Ovary (tissue), 9 donors: ENCODE measurements around the gene IFRD2. TPM values are rescaled to one million over a fixed set of nuclear protein-coding genes. Genes with fewer than 3 reads are reported as not detected.

Source experiments
- DNase-seq, 5 donors: peaks; one replicate each; pipeline ENCODE4 v3.0.0-alpha.2; 2019 to 2020
- H3K27ac ChIP-seq, 2 donors: fragments of 200-600 bp; one replicate each; pipeline versions ENCODE4 v1.5.1 to v1.8.0; 2019 to 2022
- H3K27me3 ChIP-seq: fragments of 200-600 bp; one replicate; pipeline ENCODE4 v1.8.0; 2022
- H3K36me3 ChIP-seq: fragments of 200-600 bp; sonication (generic); one replicate; pipeline ENCODE4 v1.5.1; 2019
- H3K4me1 ChIP-seq: one replicate; pipeline ENCODE4 v1.8.1; 2013; ENCODE audit warnings: mild to moderate bottlenecking, moderate library complexity; ENCODE audit not compliant: insufficient read depth
- H3K4me3 ChIP-seq: fragments of 200-600 bp; sonication (generic); one replicate; pipeline ENCODE4 v1.5.1; 2017
- H3K9me3 ChIP-seq, 2 donors: fragments of 200-600 bp in 1 of 2; sonication (generic) in 1 of 2; one replicate each; pipeline versions ENCODE4 v1.5.1 to v1.8.1; 2013 to 2019; ENCODE audit warnings: mild to moderate bottlenecking in 1 of 2, moderate library complexity in 1 of 2
- EP300 ChIP-seq: sonication (generic); formaldehyde crosslinking; IDR thresholded peaks from one replicate; pipeline ENCODE4 v1.6.1; 2017; ENCODE audit warnings: antibody characterized with exemption
- POLR2A ChIP-seq: fragments of 450-650 bp; IDR thresholded peaks from one replicate; pipeline ENCODE4 v1.6.1; 2017; ENCODE audit warnings: antibody characterized with exemption, mild to moderate bottlenecking, moderate library complexity
- WGBS, 3 donors: extraction: QIAGEN DNeasy Blood & Tissue Kit in 1 of 3; methylation state at CpG; one replicate each; pipeline versions ENCODE4 v1.1.5 to v1.1.7; 2013 to 2017; 5-methylcytosine and 5-hydroxymethylcytosine counted together
- intact Hi-C, 4 donors: fragments of 100-400 bp; cut with DNase I; formaldehyde crosslinking; loops; one replicate each; pipeline versions ENCODE4 v1.11.0 to v1.15.1; 2022 to 2023
- polyA plus RNA-seq, 2 donors: library from polyadenylated mRNA; stranded (reverse); fragments of 200-250 nt in 1 of 2; fragments of 350-450 nt in 1 of 2; fragmentation: Illumina TruSeq in 1 of 2; extraction: RNeasy Lipid Tissue Mini Kit (QIAGEN cat#74804) in 1 of 2; gene quantifications; one replicate each; pipeline ENCODE4 v1.2.3, GENCODE V29; 2013 to 2014
- total RNA-seq, 7 donors: library from RNA; depleted of rRNA in 2 of 7; stranded (reverse); fragments of >200 nt in 2 of 7; fragmentation: NEBNext Ultra II Directional in 3 of 7; extraction: Animal tissue kit (Norgen Biotek cat#: 25700) in 3 of 7; gene quantifications; one replicate each; pipeline versions ENCODE4 v1.1.0 to v1.2.4, GENCODE V29; 2016 to 2023
- TF ChIP-seq, protein P1 (sequence below), 3 donors: fragments of 450-650 bp in 2 of 3; fragments of 200-600 bp in 1 of 3; IDR thresholded peaks; one replicate each; pipeline versions ENCODE4 v1.5.1 to v1.8.0; 2016 to 2022; ENCODE audit warnings: antibody characterized with exemption in 3 of 3, mild to moderate bottlenecking in 1 of 3
- donor health status: DM: no; HTN: no; CAD: no; lungs with moderate emphysema.
- donor health status: DM: no; HTN: no; CAD: no.
- donor health status: Bipolar disorder and iron deficiency.
- donor health status: DM: yes; HTN: yes; CAD: no.
- donor health status: DM: no; HTN: no; CAD: no.
- donor health status: DM: yes; HTN: yes; CAD: no.

The IFRD2 gene
- total and polyA plus RNA-seq, 9 donors = 14.5 to 76.9 (median 50.3) TPM

GRCh38 chr3:50242851-50243542, 49.2 kb downstream of the IFRD2 start:
- peaks cover 23% of the 10 kb centered on the region for H3K4me1 ChIP-seq
- no peak for TF ChIP-seq EP300
- TF ChIP-seq POLR2A = no peak
- TF ChIP-seq, protein P1, sequence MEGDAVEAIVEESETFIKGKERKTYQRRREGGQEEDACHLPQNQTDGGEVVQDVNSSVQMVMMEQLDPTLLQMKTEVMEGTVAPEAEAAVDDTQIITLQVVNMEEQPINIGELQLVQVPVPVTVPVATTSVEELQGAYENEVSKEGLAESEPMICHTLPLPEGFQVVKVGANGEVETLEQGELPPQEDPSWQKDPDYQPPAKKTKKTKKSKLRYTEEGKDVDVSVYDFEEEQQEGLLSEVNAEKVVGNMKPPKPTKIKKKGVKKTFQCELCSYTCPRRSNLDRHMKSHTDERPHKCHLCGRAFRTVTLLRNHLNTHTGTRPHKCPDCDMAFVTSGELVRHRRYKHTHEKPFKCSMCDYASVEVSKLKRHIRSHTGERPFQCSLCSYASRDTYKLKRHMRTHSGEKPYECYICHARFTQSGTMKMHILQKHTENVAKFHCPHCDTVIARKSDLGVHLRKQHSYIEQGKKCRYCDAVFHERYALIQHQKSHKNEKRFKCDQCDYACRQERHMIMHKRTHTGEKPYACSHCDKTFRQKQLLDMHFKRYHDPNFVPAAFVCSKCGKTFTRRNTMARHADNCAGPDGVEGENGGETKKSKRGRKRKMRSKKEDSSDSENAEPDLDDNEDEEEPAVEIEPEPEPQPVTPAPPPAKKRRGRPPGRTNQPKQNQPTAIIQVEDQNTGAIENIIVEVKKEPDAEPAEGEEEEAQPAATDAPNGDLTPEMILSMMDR (IDR thresholded peaks at IDR 0.05) = no peak
- no peaks in the 10 kb centered on the region for H3K27me3 ChIP-seq
- no peaks in the 10 kb centered on the region for H3K36me3 ChIP-seq
- H3K9me3 ChIP-seq = no peaks in the 10 kb centered on the region
- peak in 1 of 5 donors; percentile 53 for DNase-seq
- H3K4me3 ChIP-seq = no peak overlapping the region
- peak overlapping the region; percentile 28 to 52 for H3K27ac ChIP-seq
- intact Hi-C loops = no loop called here
- 33 to 37% (median 37%) methylated on average over 14 of the region's 14 CpGs for WGBS, 3 donors

- DNase-seq = no peak
- no peak overlapping the region for H3K4me3 ChIP-seq
- 65 to 71% (median 69%) methylated on average over 3 of the region's 3 CpGs for WGBS, 3 donors
- no peak for TF ChIP-seq POLR2A
- no peak for TF ChIP-seq EP300
- TF ChIP-seq, protein P1 (IDR thresholded peaks at IDR 0.05) = no peak
- H3K4me1 ChIP-seq = peaks cover 24% of the 10 kb centered on the region
- no peaks in the 10 kb centered on the region for H3K36me3 ChIP-seq
- intact Hi-C loops = no loop called here
- H3K27ac ChIP-seq = peak overlapping the region in 1 of 2 donors; percentile 52
- no peaks in the 10 kb centered on the region for H3K9me3 ChIP-seq
- no peaks in the 10 kb centered on the region for H3K27me3 ChIP-seq
Observed at GRCh38 chr3:50242381-50242770, 49.9 kb downstream of the IFRD2 start.

- intact Hi-C loops = no loop called here
- Histone ChIP-seq H3K27me3 (no peaks in the 10 kb centered on the region), H3K36me3 (no peaks in the 10 kb centered on the region), H3K4me3 (no peak overlapping the region), H3K27ac (peak overlapping the region; percentile 18 to 52), H3K4me1 (peaks cover 26% of the 10 kb centered on the region), H3K9me3 (no peaks in the 10 kb centered on the region)
- 57 to 75% (median 67%) methylated on average over 7 of the region's 7 CpGs for WGBS, 3 donors
- TF ChIP-seq, protein P1 (IDR thresholded peaks at IDR 0.05) = no peak
- no peak for TF ChIP-seq EP300
- TF ChIP-seq POLR2A = no peak
- DNase-seq = no peak
Observed at GRCh38 chr3:50241713-50242380, 50.4 kb downstream of the IFRD2 start.

DNA sequence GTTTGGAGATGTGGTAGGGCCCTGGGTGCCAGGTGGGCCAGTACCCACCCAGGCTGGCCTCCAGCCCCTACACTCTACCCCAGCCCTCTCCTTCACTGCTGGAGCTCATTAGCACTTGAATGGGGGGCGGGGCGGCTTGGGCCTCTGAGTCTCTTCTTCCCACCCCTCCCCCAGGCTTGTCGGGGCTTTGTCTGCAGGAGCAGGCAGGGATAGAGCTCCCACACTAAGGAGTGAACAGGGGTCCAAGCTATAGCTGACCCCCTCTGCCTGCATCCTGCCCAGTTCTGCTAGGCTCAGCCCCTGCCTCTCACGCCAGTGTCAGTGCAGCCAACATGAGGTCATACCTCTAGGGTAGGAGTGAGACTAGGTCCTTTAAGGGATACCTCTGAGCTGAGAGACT, 51.1 kb downstream of the IFRD2 start:
- Histone ChIP-seq H3K9me3 (no peaks in the 10 kb centered on the region), H3K27me3 (no peaks in the 10 kb centered on the region), H3K4me3 (no peak overlapping the region), H3K36me3 (no peaks in the 10 kb centered on the region), H3K27ac (peak overlapping the region in 1 of 2 donors; percentile 18), H3K4me1 (peaks cover 23% of the 10 kb centered on the region)
- 70 to 79% (median 72%) methylated on average over 4 of the region's 4 CpGs for WGBS, 3 donors
- intact Hi-C loops = no loop called here
- no peak for DNase-seq
- TF ChIP-seq, protein P1 (IDR thresholded peaks at IDR 0.05) = no peak
- no peak for TF ChIP-seq EP300
- TF ChIP-seq POLR2A = no peak
